WERI-Rb-1 (cell line): Measurements from ENCODE around the gene DMBX1.

Experiments used
- DNase-seq: peaks from one replicate; pipeline ENCODE4 v3.0.0-alpha.2; 2020
- H3K27ac ChIP-seq: fragments of 250-450 bp; sonication (Bioruptor Pico); 2 replicates; pipeline ENCODE4 v1.5.1; 2020; ENCODE audit warnings: mild to moderate bottlenecking, moderate library complexity
- H3K27me3 ChIP-seq: fragments of 250-450 bp; sonication (Bioruptor Pico); 2 replicates; pipeline ENCODE4 v1.5.1; 2021; ENCODE audit warnings: mild to moderate bottlenecking, low read depth, moderate library complexity; ENCODE audit not compliant: insufficient read depth, severe bottlenecking
- H3K36me3 ChIP-seq: fragments of 250-450 bp; sonication (Bioruptor Pico); 2 replicates; pipeline ENCODE4 v1.5.1; 2020; ENCODE audit warnings: mild to moderate bottlenecking, moderate library complexity
- H3K4me3 ChIP-seq: 2 replicates; pipeline ENCODE4 v1.5.1; 2011; ENCODE audit warnings: low read depth, mild to moderate bottlenecking, control low read depth, low read length
- H3K9me3 ChIP-seq: fragments of 250-450 bp; sonication (Bioruptor Pico); 2 replicates; pipeline ENCODE4 v1.5.1; 2021; ENCODE audit warnings: mild to moderate bottlenecking, moderate library complexity; ENCODE audit not compliant: severe bottlenecking
- CTCF ChIP-seq: IDR thresholded peaks from 2 replicates; pipeline ENCODE4 v1.5.1; 2011; ENCODE audit warnings: low read depth, mild to moderate bottlenecking, control low read depth, inconsistent platforms, low read length

DMBX1 gene

GRCh38 chr1:46481961-46482360, 7.7 kb upstream of the DMBX1 start:
- H3K9me3 ChIP-seq, result no peaks in the 10 kb centered on the region
- no peak overlapping the region for H3K4me3 ChIP-seq
- no peaks in the 10 kb centered on the region for H3K27me3 ChIP-seq
- no peak for DNase-seq
- H3K36me3 ChIP-seq, result no peaks in the 10 kb centered on the region
- no peak overlapping the region for H3K27ac ChIP-seq
- no peak for TF ChIP-seq CTCF

- H3K4me3 ChIP-seq, result no peak overlapping the region
- no peak overlapping the region for H3K27ac ChIP-seq
- no peaks in the 10 kb centered on the region for H3K27me3 ChIP-seq
- no peaks in the 10 kb centered on the region for H3K9me3 ChIP-seq
- TF ChIP-seq CTCF, result no peak
- no peak for DNase-seq
- H3K36me3 ChIP-seq, result no peaks in the 10 kb centered on the region
Observed at GRCh38 chr1:46483589-46483988, 6.0 kb upstream of the DMBX1 start.

- H3K9me3 ChIP-seq, result no peaks in the 10 kb centered on the region
- H3K27me3 ChIP-seq, result peaks cover 12% of the 10 kb centered on the region
- H3K36me3 ChIP-seq, result no peaks in the 10 kb centered on the region
- DNase-seq, result no peak
- TF ChIP-seq CTCF, result no peak
- H3K4me3 ChIP-seq, result no peak overlapping the region
- no peak overlapping the region for H3K27ac ChIP-seq
Observed at GRCh38 chr1:46484783-46485490, 4.7 kb upstream of the DMBX1 start.

GRCh38 chr1:46485564-46486431, 3.8 kb upstream of the DMBX1 start:
- Histone ChIP-seq H3K9me3 (no peaks in the 10 kb centered on the region), H3K27me3 (peaks cover 16% of the 10 kb centered on the region), H3K36me3 (no peaks in the 10 kb centered on the region), H3K27ac (no peak overlapping the region), H3K4me3 (no peak overlapping the region)
- DNase-seq, result no peak
- no peak for TF ChIP-seq CTCF

- H3K27me3 ChIP-seq, result peaks cover 16% of the 10 kb centered on the region
- no peak for TF ChIP-seq CTCF
Observed at GRCh38 chr1:46486432-46487015, 3.1 kb upstream of the DMBX1 start.

More at GRCh38 chr1:46486432-46487015, 3.1 kb upstream of the DMBX1 start:
- Histone ChIP-seq H3K27ac (no peak overlapping the region), H3K9me3 (no peaks in the 10 kb centered on the region), H3K4me3 (no peak overlapping the region), H3K36me3 (no peaks in the 10 kb centered on the region)
- no peak for DNase-seq
